Hematopoietic multipotent progenitor cell (in vitro differentiated cells): Measurements from ENCODE around the gene MAPK8IP1. TPM values are rescaled to one million over a fixed set of nuclear protein-coding genes. Genes with fewer than 3 reads are reported as not detected.

Experiments
- DNase-seq, 3 donors: peaks; one replicate each; pipeline ENCODE4 v3.0.0-alpha.2; 2011 to 2015; ENCODE audit warnings: low read depth in 2 of 3, low spot score in 2 of 3
- total RNA-seq: library from RNA; depleted of rRNA; stranded (reverse); fragments of >200 nt; gene quantifications from one replicate; pipeline ENCODE4 v1.2.3, GENCODE V29; 2012

The MAPK8IP1 gene
- total RNA-seq, 1 donor, result 0.54 TPM

GRCh38 chr11:45859661-45860140 is 25.8 kb upstream of the MAPK8IP1 start:
- no peak for DNase-seq

DNA sequence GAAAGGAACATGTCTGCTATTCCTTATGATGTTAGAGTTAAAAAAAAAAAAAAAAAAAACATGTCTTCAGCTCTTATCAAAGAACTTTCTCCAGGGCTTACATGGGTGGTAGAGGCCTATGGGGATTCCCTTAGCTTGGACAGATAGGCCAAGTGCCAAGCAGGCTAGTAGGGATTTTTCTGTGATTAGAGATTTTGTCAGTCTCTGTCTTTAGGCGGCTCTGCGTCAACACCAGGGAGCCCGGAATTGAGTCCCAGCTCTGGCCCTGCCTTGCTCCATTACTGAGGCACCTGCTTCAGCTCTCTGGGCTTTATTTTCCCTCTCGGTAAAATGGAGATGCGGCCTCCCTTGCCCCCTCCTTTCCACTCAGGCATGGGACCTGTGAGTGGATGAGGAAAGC is 25.1 kb upstream of the MAPK8IP1 start:
- no peak for DNase-seq

DNA sequence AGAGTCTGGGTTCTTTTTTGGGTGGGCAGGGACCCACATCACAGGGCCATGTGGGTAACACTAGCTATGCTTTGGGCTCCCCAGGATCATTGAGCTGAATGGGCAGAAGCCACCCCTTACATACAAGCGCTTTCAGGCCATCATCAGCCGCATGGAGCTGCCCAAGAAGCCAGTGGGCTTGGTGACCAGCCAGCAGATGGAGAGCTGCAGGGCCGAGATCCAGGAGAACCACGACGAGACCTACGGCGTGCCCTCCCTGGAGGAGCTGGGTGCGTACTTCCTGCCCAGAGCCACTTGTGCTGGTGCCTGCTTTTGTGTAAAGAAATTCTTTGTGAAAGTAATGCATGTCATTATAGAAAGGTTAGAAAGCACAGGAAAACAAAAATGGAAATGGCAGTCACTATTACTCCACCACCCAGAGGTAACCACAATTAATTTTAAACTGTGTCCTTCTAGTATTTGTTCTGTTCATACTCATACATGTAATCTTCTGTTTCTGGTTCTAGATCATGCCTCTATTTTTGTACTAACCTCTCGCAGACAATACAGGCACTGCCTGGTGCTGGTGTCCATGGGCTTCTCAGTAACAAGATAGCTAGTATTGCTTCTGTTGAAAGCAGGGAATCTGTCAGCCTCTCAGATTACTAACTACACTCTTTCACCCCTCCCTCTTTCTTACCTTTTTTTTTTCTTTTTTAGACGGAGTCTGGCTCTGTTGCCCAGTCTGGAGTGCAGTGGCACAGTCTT is 24.5 kb upstream of the MAPK8IP1 start:
- DNase-seq, result no peak

DNA sequence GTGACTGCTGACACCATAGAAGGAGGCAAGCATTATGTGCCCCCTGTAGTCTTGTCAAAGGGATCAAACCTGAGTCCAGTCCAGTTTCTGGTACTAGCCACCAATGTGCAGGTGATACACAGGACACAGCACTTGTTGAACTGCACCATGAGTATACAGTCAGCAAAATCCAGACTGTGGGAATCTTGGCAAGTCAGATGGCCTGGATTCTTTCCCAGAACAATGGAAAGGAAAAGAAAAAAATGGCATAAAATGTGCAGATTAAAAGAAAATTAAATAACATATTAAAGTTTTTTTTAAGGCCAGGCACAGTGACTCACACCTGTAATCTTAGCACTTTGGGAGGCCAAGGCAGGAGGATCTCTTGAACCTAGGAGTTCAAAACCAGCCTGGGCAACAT is 21.4 kb upstream of the MAPK8IP1 start:
- no peak for DNase-seq

- DNase-seq, result no peak
These were observed 15.9 kb upstream of the MAPK8IP1 start for GRCh38 chr11:45869551-45869950.

GRCh38 chr11:45870706-45871105 is 14.7 kb upstream of the MAPK8IP1 start:
- DNase-seq, result no peak

DNA sequence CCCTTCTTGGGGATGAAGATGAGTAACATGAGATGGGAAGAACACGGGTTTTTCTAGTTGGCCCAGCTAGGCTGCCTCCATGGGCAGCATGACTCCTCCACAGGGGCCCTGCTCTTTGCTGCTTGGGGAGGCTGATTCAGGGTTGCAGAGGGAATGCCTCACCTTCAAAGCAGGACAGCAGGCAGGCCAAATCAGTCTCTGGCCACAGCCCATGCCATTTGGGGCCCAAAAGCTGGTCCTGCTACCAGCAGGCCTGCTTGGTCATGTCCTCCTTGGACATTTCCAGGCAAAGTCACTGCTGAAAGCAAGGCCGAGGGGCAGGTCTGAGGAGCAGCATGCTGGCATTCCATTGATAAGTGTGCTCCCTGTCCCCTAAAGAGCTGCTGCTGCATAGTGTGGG is 13.8 kb upstream of the MAPK8IP1 start:
- no peak for DNase-seq

GRCh38 chr11:45872651-45873356 is 12.6 kb upstream of the MAPK8IP1 start:
- DNase-seq, result peak in 2 of 3 donors; percentile 40 to 58

- DNase-seq, result no peak
These were observed 9.1 kb upstream of the MAPK8IP1 start for GRCh38 chr11:45876401-45876800.

GRCh38 chr11:45877221-45877620 is 8.2 kb upstream of the MAPK8IP1 start:
- DNase-seq, result no peak

DNA sequence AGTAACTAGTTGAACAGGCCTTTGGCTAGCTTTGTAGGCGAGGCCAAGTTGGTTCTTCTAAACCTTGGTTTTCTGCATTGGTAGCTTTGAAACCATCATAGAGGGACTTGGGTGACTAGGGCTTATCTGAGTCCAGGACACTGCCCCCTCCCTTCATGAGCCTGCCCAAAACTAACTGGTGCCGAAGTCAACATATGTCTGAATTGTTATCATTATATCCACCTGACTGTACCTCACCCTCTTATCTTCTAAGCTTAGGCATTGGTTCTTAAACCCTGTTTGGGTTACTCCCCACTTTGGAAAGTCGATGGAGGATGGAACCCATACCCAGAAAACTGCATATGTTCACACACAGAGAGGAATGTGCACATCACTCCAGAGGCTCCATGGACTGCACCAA is 7.6 kb upstream of the MAPK8IP1 start:
- no peak for DNase-seq

- no peak for DNase-seq
These were observed 5.4 kb upstream of the MAPK8IP1 start for GRCh38 chr11:45879803-45880686.

DNA sequence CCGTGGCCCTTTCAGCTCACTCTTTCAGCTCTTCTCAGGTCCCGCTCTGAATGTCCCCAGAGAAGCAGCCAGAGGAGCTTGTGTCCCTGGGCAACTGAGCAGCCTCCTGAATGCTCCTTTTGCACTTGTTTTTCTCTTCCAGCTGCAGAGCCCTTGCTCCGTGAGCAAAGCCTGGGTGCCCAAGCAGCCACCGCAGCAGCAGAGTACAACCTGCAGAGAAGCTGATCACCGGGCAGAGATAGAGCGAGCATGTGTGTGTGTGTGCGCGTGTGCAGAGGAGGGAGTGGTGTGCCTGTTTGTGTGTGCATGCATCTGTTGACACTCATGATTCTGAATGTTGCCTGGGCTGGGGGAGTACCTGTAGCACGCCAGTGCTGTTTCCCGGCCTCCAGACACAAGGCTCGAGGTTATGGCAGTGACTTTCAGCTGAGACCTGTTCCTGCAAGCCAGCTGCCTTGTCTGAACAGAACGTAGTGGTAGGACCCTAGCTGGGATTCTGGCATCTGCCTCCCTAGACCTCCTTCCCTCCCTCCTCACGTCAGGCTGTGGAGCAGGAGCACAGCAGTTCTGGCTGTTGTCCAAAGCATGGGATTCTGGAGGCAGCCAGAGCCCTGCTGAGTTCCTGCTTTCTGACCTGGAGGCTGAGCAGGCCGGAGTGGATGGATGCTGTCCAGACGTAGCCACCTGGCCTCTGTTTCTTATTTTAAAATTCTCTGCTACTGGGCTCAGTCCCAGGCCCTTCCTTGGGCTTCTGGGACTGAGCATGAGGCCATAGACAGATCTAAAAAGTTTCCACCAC is 4.5 kb upstream of the MAPK8IP1 start:
- no peak for DNase-seq

- DNase-seq, result no peak
These were observed 3.6 kb upstream of the MAPK8IP1 start for GRCh38 chr11:45881708-45882368.

- peak in 1 of 3 donors; percentile 17 for DNase-seq
These were observed 760 bp upstream of the MAPK8IP1 start for GRCh38 chr11:45884596-45885185.

GRCh38 chr11:45885921-45886721 is 670 bp downstream of the MAPK8IP1 start:
- DNase-seq, result no peak

DNA sequence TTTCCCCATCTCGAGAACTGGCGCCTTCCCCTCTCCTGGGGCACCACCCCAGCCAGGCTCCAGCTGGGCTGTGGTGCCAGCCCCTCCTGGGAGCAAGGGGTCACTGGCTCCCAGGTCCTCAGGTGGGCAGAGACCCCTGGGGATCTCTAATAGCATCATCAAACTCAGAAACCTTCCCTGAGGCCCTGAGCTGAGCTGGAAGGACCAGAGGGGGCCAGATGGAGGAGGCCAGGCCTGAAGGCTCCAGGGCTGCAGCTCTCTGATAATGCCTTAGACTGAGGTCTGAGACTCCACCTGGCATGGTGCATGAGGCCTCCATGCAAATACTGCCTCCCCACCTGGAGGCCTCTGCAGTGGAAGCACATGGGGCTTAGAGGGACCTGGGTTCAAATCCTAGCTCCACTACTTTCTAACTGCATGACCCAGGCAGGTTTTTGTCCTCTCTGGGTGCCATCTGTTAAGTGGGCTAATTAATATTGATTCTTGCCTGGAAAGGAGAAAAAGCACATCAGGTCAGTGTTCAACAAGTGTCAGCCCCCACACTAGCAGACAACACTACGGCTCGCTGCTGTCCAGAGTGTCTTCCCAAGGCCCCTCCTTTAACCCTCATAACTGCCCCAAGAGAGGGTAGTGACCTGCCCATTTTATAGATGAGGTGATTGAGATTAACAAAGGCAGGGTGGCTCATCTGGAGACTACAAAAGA is 1.5 kb downstream of the MAPK8IP1 start:
- no peak for DNase-seq

DNA sequence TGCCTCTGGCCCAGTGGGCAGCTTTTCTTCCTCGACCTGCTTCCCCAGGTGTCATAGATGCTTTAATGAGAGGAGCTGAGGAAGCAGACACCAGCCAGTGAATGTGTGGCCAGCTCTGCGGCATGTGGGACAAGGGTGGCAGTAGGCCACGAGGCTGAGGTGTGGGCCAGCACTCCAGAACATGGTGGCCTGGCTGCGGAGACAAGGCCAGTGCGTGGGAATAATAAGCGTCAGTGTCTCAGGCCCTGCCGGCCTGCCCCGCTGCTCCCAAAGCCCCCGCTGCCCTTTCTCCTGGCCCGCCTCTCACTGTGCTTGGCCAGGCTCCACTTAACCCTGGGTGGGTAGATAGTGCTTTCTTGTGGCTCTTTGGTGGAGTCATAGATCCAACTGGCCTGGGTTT is 2.1 kb downstream of the MAPK8IP1 start:
- DNase-seq, result no peak
